GM21381 (cell line): Measurements from ENCODE around the gene LMCD1.

Experiments used
- ATAC-seq: cut with Tn5 transposase; IDR thresholded peaks from one replicate; pipeline ENCODE4 v1.9.1; 2021; ENCODE audit warnings: mild to moderate bottlenecking, moderate library complexity; ENCODE audit not compliant: unreplicated experiment

Gene LMCD1

DNA sequence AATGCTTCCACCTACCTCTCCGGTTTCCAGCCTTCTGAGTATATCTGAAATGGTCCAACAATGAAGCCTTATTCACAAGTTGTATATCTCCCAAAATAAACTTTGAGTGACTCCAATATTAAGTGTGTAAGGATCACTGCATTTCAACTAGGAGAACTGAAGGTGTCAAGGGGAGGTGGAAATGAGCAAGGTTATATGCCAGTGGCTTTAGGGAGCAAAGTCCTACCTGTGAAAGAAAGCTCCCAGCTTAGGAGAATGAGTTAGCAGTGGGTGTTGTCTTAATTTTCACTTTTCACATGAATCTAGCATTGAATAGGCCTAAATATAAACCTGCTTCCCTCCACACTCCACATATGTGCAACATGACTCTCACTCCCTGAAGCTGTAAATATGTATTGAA is 29.0 kb downstream of the LMCD1 start:
- no peak for ATAC-seq

GRCh38 chr3:8532251-8532871 is 30.7 kb downstream of the LMCD1 start:
- no peak for ATAC-seq

DNA sequence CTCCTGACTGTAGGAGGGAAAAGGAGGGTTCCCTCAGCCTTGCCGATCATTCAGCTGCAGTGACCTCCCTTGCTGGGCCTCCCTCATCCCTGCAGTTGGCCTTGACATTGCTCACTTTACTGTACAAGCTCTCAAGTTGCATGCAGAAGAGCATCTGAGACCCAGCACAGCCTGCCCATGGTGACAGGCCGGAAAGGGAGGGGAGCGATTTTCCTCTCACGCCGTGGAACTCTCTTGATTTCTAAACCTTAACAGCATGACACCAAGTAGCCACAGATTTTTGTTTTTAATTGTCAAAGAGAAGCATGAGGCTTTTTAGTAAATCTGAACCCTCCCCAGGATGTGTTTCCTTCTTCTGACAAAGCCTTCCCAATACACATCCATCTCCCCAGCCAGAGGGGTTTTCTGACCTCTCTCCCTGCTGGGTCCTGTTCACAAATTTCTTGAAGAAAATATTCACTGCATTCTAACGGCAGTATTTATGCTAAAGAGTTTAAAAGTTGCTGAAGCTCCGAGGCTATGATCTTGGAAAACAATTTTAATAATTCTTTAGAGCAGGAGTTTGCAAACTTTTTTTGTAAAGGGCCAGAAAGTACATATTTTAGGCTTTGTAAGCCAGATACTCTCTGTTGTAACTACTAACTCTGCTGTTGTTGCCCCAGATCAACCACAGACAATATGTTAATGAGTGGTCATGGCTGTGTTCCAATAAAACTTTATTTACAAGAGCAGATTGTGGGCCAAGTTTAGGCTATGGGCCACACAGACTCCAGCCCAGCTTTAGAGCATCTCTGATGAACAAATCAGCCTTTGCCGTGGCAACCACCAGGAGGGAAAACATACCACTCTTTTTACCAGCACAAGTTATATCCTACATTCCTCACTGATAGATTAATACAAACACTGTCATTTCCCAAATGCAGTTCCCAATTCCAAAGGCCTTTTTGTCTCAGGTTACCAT is 34.8 kb downstream of the LMCD1 start:
- ATAC-seq, result no peak

GRCh38 chr3:8537440-8537839 is 35.8 kb downstream of the LMCD1 start:
- ATAC-seq, result no peak

- no peak for ATAC-seq
Measured at GRCh38 chr3:8538223-8538622, 36.6 kb downstream of the LMCD1 start.

GRCh38 chr3:8538913-8539312 is 37.3 kb downstream of the LMCD1 start:
- no peak for ATAC-seq

GRCh38 chr3:8539419-8539818 is 37.8 kb downstream of the LMCD1 start:
- ATAC-seq, result no peak

DNA sequence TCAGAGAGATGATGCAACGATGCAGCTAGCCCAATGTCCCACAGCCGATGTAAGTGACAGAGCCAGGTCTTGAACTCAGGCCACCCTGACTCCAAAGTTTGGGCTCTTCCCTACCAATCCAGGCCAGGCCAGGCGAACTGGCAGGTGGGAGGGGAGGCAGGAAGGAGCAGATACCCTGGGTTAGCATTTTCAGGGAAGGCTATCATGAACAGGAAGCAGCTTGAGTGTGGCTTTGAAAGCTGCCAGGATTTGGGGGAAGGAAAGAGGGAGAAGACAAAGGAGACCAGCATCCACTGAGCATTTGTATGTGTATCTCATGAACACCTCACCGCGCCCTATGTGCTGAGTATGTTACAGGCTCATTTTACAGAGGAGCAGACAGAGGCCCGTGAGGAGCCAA is 38.8 kb downstream of the LMCD1 start:
- ATAC-seq, result no peak

DNA sequence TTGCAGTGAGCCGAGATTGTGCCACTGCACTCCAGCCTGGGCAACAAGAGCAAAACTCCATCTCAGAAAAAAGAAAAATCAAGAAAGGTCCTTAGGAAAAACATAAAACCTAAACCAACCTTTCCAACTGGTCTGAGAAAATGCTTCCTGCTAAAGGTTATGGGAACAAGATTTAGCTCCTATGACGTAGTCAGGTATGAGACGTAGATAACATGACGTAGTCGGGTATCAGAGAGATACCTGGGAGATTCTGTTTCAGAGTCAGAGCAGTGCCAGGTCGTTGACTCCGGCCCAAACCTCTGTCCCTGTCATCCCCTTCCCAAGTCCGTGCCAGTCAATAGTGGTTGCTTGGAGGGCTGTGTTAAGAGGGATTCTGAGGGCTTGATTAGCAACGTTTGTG is 39.9 kb downstream of the LMCD1 start:
- ATAC-seq, result no peak

DNA sequence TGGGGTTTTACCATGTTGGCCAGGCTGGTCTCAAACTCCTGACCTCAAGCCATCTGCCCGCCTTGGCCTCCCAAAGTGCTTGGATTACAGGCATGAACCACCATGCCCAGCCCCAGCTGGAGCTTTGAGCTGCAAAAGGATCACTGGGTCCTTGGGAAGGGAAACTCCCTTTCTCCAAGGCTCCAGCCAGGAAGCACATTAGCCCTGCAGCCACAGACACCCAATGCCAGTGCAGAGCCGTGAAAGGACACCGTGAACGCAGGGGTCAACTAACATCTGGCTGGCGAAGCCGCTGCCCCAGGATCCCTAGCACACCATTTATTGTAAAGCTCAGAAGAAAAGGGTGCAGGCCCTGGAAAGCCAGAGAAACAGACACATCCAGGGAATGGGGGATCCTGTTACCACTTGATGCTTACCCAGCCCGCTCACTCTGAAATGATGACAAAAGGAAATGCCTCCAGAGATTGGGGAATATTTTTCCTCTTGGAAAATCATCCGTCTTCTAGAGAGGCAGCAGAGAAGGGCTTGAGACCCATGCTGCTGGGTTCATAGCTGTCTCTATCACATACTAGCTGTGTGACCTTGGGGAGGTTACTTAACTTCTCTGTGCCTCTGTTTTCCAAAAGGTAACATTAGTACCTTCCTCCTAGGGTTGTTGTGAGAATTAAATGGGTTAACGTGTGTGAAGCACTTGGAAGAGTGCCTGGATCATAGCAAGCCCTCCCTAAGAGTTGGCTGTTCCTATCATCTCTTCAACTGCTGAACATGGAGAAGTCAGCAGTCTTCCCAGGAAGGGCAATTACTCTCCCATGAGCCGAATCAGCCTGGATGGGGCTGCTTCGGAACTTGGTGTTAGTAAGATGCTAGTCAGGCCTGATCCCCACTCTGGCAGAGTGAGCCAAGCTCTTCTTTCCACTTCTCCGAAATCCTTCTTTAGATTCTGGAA is 40.8 kb downstream of the LMCD1 start:
- ATAC-seq, result no peak

GRCh38 chr3:8546609-8547008 is 45.0 kb downstream of the LMCD1 start:
- ATAC-seq, result no peak

DNA sequence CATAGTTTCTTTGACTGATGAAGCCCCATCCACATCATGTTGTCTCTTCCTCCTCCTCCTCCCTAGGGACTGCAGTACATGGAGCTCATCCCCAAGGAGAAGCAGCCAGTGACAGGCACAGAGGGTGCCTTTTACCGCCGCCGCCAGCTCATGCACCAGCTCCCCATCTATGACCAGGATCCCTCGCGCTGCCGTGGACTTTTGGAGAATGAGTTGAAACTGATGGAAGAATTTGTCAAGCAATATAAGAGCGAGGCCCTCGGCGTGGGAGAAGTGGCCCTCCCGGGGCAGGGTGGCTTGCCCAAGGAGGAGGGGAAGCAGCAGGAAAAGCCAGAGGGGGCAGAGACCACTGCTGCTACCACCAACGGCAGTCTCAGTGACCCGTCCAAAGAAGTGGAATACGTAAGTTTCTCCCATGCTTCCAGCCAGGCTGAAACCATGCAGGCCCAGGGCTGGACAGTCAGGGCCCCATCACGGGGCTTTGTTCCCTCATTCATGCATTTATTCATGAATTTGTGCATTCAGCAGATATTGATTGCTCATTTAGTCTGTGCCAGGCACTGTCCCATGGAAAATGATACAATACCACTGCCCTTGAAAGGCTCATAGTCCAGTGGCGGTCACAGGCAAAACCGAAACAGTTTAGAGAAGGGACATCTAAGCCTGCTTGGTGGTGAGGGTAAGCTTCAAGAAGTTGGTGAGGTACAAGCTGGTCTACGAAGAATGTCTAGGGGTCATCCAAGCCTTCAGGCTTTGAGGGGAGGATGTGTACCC is 47.1 kb downstream of the LMCD1 start:
- ATAC-seq, result no peak

- ATAC-seq, result no peak
Measured at GRCh38 chr3:8549354-8549753, 47.7 kb downstream of the LMCD1 start.

- ATAC-seq, result no peak
Measured at GRCh38 chr3:8550611-8551010, 49.0 kb downstream of the LMCD1 start.

DNA sequence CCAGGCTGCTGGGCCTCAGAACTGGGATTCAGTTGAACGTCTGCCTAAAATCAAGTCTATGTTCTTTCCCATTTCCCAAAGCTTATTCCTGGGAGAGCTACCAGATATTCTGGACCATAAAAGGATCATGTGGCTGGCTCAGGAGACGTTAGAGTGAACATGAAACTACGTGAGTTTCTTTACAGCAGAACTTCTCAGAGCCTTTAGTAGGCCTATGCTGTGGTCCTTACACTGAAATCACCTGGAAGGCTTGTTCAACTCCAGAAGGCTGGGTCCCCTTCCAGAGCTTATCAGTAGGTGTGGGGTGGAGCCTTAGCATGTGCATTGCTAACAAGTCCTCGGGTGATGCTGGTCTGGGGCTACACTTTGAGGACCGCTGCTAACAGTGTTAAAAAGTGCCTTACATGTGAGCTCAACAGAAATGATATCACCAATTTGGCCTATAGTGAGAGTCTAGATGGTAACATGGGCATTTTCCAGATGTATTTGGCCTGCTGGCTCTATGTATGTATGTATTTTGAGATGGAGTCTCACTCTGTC is 50.7 kb downstream of the LMCD1 start:
- no peak for ATAC-seq

DNA sequence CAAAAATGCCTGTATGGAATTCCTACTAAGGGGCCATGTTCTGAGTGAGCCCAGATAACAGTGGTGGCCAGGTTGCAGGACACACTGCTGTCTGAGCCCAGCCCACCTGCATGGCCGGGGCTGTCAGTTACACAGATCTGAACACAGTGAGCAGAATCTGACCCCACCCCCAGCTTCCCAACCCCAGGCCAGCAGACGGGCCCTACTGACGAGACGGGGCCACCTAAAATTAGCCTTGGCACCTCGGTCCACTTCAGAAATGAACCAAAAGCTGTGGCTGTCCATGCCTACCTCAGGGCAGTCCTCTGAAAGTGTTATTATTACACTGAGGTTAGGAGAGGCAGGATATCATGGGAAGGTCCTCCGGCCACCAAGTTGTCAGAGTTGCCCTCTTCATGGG is 51.8 kb downstream of the LMCD1 start:
- no peak for ATAC-seq

DNA sequence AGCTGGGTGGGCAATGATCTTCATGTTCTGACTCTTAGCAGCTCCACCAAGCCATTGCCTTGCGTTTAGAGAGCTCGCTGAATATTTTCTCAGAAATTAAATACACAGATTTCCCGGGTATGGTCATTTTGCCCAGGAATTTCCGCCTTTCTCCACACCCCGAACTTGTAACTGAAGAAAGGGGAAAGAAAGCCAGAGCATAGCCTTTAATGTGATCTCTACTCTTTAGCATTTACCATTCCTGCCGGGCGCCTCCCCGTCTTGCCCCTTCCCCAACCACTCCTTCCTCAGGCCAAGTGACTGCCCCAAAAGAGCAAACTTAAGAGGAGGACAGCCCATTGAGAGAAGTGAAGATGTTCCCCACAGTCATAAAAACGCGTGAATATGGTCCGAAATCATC is 53.1 kb downstream of the LMCD1 start:
- no peak for ATAC-seq

- ATAC-seq, result no peak
Measured at GRCh38 chr3:8555113-8555661, 53.6 kb downstream of the LMCD1 start.

DNA sequence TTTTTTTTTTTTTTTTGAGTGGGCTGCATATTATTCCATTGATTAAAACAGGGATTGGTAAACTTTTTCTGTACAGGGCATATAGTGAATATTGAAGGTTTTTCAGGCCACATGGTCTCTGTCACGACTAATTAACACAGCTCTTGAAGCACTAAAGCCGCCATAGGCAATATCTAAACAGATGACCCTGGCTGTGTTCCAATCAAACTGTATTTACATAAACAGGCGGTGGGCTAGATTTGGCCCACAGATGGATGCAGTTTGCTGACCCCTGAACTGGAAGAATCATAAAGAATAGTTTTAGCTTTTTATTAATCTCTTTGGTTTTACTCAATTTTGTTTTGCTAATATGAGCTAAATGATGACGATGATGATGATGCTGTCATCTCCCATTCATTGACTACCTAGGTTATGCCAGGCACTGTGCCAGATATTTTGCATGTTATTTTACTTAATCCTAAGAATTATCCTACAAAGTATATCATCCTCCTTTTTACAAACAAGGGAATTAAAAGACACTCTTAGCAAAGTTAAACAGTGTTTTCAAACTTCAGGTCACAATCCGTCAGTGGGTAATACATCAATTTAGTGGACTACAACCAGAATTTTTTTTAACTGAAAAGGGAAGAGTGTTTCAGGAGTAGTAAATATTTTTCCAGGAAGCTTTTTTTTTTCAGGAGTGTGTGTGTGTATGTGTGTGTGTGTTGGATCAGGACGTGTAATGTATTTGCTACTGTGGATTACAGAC is 54.3 kb downstream of the LMCD1 start:
- ATAC-seq, result no peak
